ENCODE data around the gene PROCA1. TPM values are rescaled to one million over a fixed set of nuclear protein-coding genes. Genes with fewer than 3 reads are reported as not detected.

Gene PROCA1
- total and polyA plus RNA-seq, 2 of the 13 experiments (the other 11 are each of a cell fraction or from before 2014, with no cell fraction given) = 0.73 to 1.5 TPM

DNA sequence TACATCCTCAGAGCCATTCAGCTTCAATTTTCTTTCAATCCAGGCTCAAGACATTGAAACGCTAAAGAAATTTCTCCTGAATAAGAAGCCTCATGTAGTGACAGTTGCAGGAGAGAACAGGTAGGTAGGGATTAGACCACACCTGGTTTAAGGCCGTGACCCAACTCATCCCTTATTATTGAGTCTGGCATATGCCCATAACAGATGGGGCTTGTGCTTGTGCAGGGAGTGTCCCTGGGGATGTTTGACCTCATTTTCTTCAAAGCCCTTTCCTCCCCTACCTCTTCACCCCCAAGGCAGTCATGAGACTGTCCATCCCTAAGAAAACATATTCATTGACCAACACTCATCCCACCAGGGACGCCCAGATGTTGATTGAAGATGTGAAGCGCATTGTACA, 25.4 kb downstream of the PROCA1 start:
- Histone ChIP-seq H3K27ac (ENCODE audit: extremely low read length, insufficient read depth, low read length) (no peak overlapping the region), H3K9ac (ENCODE audit: insufficient read depth, low read depth, low read length) (no peak overlapping the region), H3K9me3 (ENCODE audit: low read length) (no peaks in the 10 kb centered on the region), H4K20me1 (ENCODE audit: insufficient read depth, low read length) (no peaks in the 10 kb centered on the region), H3K36me3 (replicated peaks in 1 of 2; ENCODE audit: control insufficient read depth in 1 of 2, insufficient read depth in 2 of 2, low read length in 2 of 2) (peaks cover 58 to 94% of the 10 kb centered on the region in 2 experiments), H3K4me3 (replicated peaks in 1 of 3; ENCODE audit: insufficient read depth in 1 of 3, low read depth in 2 of 3, low read length in 3 of 3) (no peak overlapping the region), H2AFZ (ENCODE audit: low read length) (no peak overlapping the region), H3K79me2 (ENCODE audit: insufficient read depth, low read length) (no peaks in the 10 kb centered on the region), H3K27me3 (ENCODE audit: control insufficient read depth in 1 of 2, insufficient read depth in 2 of 2, low read length in 2 of 2) (no peaks in the 10 kb centered on the region), H3K4me1 (ENCODE audit: insufficient read depth, low read length) (0 out of 2 replicates have a peak, but pooled peaks cover 7% of the 10 kb centered on the region), H3K4me2 (ENCODE audit: low read depth, low read length) (no peak overlapping the region)
- no peak for FAIRE-seq
- intact Hi-C loops (cut with micrococcal nuclease; ENCODE audit: unreplicated experiment) (no loop called here), in situ Hi-C loops (cut with HindIII; ENCODE audit: extremely low pct_ligation_motif_present, low pct_unique_long_range_greater_than_20kb) (no loop called here)
- 95% methylated on average over 4 of the region's 4 CpGs for WGBS (ENCODE audit: low lambda C conversion rate)
- ChIA-PET CTCF (ENCODE audit: low intra/inter-chr PET ratio, low total read pairs) (interaction anchor here (1.2 kb wide), 1 partner anchor 34 kb away, joined by 4 read pairs; the partner anchor contains the start of gene RPL23A), POLR2A (interaction anchor here (1.0 kb wide), 1 partner anchor 12 kb away, joined by 3 read pairs; no protein-coding TSS in a partner anchor)
- TF ChIP-seq ZNF18 (CRISPR knock-in tag; IDR thresholded peaks at IDR 0.05; ENCODE audit: insufficient replicate concordance) (no peak), ZNF841 (CRISPR knock-in tag; IDR thresholded peaks at IDR 0.05; ENCODE audit: borderline replicate concordance) (no peak), ZBTB46 (CRISPR knock-in tag; IDR thresholded peaks at IDR 0.05; ENCODE audit: borderline replicate concordance) (no peak), ARHGAP35 (CRISPR knock-in tag; IDR thresholded peaks at IDR 0.05; ENCODE audit: borderline replicate concordance) (no peak), CHCHD3 (CRISPR knock-in tag; IDR thresholded peaks at IDR 0.05) (no peak), HDAC2 (CRISPR knock-in tag; IDR thresholded peaks at IDR 0.05) (no peak), NONO (IDR thresholded peaks at IDR 0.05) (no peak), NONO (CRISPR knock-in tag; conservative IDR thresholded peaks at IDR 0.05) (no peak), FOXC1 (CRISPR knock-in tag; IDR thresholded peaks at IDR 0.05; ENCODE audit: borderline replicate concordance) (no peak), ZNF33A (CRISPR knock-in tag; IDR thresholded peaks at IDR 0.05; ENCODE audit: borderline replicate concordance) (no peak), SALL2 (CRISPR knock-in tag; IDR thresholded peaks at IDR 0.05) (no peak), MXI1 (IDR thresholded peaks at IDR 0.05; ENCODE audit: borderline replicate concordance, low read depth, low read length) (no peak)
- TF ChIP-seq, protein P1, sequence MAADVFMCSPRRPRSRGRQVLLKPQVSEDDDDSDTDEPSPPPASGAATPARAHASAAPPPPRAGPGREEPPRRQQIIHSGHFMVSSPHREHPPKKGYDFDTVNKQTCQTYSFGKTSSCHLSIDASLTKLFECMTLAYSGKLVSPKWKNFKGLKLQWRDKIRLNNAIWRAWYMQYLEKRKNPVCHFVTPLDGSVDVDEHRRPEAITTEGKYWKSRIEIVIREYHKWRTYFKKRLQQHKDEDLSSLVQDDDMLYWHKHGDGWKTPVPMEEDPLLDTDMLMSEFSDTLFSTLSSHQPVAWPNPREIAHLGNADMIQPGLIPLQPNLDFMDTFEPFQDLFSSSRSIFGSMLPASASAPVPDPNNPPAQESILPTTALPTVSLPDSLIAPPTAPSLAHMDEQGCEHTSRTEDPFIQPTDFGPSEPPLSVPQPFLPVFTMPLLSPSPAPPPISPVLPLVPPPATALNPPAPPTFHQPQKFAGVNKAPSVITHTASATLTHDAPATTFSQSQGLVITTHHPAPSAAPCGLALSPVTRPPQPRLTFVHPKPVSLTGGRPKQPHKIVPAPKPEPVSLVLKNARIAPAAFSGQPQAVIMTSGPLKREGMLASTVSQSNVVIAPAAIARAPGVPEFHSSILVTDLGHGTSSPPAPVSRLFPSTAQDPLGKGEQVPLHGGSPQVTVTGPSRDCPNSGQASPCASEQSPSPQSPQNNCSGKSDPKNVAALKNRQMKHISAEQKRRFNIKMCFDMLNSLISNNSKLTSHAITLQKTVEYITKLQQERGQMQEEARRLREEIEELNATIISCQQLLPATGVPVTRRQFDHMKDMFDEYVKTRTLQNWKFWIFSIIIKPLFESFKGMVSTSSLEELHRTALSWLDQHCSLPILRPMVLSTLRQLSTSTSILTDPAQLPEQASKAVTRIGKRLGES (CRISPR knock-in tag; IDR thresholded peaks at IDR 0.05; ENCODE audit: borderline replicate concordance) = no peak
- no TSS peak for BruUV-seq (replicated peaks)
- DNase-seq (ENCODE audit: low spot score) = no peak
- no peak for ATAC-seq

Measured in HepG2 (cell line).